HL-60 (cell line): Measurements from ENCODE around the gene HOXB13.

Experiments
- DNase-seq, 2 experiments: peaks; one replicate each; pipeline ENCODE4 v3.0.0-alpha.2; 2010 to 2020; ENCODE audit warnings: low read depth in 1 of 2, low spot score in 1 of 2
- H3K27ac ChIP-seq: fragments of 250-450 bp; sonication (Bioruptor Pico); replicated peaks from 2 replicates; pipeline ENCODE4 v1.5.1; 2020; ENCODE audit warnings: mild to moderate bottlenecking, moderate library complexity
- H3K27me3 ChIP-seq: fragments of 250-450 bp; sonication (Bioruptor Pico); 2 replicates; pipeline ENCODE4 v1.5.1; 2021; ENCODE audit warnings: mild to moderate bottlenecking, moderate library complexity; ENCODE audit not compliant: insufficient read depth, poor library complexity, severe bottlenecking
- H3K4me3 ChIP-seq: replicated peaks from 2 replicates; pipeline ENCODE4 v1.5.1; 2011; ENCODE audit warnings: mild to moderate bottlenecking, control low read depth, low read length; ENCODE audit not compliant: insufficient read depth
- GABPA ChIP-seq: IDR thresholded peaks from 2 replicates; pipeline ENCODE4 v1.6.1; 2012; ENCODE audit warnings: low read depth
- POLR2AphosphoS5 ChIP-seq: IDR thresholded peaks from 2 replicates; pipeline ENCODE4 v1.6.1; 2012; ENCODE audit warnings: low read depth
- SPI1 ChIP-seq: IDR thresholded peaks from 2 replicates; pipeline ENCODE4 v1.6.1; 2012; ENCODE audit warnings: low read depth, mild to moderate bottlenecking, borderline replicate concordance
- TF ChIP-seq, protein P1 (sequence below): IDR thresholded peaks from 2 replicates; pipeline ENCODE4 v1.6.1; 2012; ENCODE audit warnings: low read depth; ENCODE audit not compliant: insufficient replicate concordance
- TF ChIP-seq, protein P2 (sequence below): IDR thresholded peaks from one replicate; pipeline ENCODE4 v1.5.1; 2011; ENCODE audit warnings: low read length, control low read depth, inconsistent platforms; ENCODE audit not compliant: insufficient read depth

The HOXB13 gene

DNA sequence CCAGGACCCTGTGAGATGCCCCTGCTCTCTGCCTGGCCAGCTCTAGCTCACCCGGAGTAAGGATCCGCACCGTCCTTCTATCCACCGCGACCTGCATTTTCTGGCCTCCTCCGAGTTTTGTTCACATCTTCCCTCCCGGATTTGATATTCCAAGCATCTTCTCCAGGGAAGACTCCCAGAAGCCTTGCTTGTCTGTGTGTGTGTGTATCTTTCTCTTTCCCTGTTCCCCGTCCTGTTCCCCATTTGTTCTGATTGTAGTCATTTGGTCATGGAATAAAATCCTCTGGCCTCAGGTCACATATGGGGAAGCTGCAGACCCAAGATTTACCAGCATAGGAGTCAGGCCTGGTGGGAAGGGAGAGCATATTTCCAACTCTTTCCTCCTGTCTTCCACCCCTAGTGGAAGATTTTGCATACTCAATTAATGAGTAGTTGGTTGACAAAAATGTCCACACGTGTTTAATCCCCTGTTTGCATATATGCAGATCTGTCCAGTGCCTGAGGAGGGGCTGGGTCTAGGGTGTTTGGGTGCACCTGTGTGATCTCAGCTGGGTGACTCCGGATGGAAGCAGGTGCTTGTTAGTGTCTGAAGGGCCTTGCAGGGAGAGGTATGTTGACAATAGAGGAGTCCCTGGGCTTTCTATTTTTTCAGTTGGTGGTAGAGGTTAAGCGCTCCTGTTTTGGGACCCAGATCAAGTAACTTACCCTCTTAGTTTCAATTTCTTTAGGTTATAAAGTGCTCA, 8.1 kb downstream of the HOXB13 start:
- no peak overlapping the region for H3K4me3 ChIP-seq
- no peak overlapping the region for H3K27ac ChIP-seq
- no peak for DNase-seq
- peaks cover 81% of the 10 kb centered on the region for H3K27me3 ChIP-seq
- TF ChIP-seq, protein P1, sequence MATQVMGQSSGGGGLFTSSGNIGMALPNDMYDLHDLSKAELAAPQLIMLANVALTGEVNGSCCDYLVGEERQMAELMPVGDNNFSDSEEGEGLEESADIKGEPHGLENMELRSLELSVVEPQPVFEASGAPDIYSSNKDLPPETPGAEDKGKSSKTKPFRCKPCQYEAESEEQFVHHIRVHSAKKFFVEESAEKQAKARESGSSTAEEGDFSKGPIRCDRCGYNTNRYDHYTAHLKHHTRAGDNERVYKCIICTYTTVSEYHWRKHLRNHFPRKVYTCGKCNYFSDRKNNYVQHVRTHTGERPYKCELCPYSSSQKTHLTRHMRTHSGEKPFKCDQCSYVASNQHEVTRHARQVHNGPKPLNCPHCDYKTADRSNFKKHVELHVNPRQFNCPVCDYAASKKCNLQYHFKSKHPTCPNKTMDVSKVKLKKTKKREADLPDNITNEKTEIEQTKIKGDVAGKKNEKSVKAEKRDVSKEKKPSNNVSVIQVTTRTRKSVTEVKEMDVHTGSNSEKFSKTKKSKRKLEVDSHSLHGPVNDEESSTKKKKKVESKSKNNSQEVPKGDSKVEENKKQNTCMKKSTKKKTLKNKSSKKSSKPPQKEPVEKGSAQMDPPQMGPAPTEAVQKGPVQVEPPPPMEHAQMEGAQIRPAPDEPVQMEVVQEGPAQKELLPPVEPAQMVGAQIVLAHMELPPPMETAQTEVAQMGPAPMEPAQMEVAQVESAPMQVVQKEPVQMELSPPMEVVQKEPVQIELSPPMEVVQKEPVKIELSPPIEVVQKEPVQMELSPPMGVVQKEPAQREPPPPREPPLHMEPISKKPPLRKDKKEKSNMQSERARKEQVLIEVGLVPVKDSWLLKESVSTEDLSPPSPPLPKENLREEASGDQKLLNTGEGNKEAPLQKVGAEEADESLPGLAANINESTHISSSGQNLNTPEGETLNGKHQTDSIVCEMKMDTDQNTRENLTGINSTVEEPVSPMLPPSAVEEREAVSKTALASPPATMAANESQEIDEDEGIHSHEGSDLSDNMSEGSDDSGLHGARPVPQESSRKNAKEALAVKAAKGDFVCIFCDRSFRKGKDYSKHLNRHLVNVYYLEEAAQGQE: no peak
- TF ChIP-seq GABPA (no peak), POLR2AphosphoS5 (no peak), SPI1 (no peak)
- TF ChIP-seq, protein P2, sequence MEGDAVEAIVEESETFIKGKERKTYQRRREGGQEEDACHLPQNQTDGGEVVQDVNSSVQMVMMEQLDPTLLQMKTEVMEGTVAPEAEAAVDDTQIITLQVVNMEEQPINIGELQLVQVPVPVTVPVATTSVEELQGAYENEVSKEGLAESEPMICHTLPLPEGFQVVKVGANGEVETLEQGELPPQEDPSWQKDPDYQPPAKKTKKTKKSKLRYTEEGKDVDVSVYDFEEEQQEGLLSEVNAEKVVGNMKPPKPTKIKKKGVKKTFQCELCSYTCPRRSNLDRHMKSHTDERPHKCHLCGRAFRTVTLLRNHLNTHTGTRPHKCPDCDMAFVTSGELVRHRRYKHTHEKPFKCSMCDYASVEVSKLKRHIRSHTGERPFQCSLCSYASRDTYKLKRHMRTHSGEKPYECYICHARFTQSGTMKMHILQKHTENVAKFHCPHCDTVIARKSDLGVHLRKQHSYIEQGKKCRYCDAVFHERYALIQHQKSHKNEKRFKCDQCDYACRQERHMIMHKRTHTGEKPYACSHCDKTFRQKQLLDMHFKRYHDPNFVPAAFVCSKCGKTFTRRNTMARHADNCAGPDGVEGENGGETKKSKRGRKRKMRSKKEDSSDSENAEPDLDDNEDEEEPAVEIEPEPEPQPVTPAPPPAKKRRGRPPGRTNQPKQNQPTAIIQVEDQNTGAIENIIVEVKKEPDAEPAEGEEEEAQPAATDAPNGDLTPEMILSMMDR: no peak

DNA sequence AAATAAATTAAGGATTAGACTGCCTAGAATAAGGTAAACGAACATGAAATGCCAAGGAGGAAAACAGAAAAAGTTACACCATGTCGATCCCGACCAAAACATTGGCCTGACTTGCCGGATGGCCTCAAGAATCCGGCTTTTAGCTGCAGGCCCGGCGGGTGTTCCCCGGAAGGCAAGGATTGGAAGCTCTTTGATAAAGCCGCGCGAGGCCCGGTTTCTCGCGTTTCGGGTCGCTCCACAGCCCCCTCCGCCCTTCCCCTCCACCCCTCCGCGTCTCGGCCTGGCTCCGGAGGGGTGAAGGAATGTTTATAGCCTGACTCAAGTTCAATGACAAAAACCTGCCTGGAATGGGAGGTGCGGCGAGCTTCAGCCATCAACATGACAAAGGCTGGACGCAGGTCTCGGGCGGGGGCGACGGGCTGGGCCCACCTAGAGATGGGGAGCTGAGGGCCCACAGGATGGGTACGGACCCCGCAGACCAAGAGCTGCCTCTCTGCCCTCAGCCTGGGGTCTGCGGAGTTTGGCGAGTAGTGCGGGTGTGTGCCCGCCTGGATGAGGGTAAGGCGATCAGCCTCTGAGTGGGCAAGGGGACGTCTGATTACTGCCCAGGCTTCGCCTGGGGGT, 8.8 kb downstream of the HOXB13 start:
- Histone ChIP-seq H3K27ac (no peak overlapping the region), H3K4me3 (no peak overlapping the region), H3K27me3 (peaks cover 75% of the 10 kb centered on the region)
- TF ChIP-seq POLR2AphosphoS5 (no peak), GABPA (no peak), SPI1 (no peak)
- TF ChIP-seq, protein P2: no peak
- TF ChIP-seq, protein P1: no peak
- DNase-seq: no peak

DNA sequence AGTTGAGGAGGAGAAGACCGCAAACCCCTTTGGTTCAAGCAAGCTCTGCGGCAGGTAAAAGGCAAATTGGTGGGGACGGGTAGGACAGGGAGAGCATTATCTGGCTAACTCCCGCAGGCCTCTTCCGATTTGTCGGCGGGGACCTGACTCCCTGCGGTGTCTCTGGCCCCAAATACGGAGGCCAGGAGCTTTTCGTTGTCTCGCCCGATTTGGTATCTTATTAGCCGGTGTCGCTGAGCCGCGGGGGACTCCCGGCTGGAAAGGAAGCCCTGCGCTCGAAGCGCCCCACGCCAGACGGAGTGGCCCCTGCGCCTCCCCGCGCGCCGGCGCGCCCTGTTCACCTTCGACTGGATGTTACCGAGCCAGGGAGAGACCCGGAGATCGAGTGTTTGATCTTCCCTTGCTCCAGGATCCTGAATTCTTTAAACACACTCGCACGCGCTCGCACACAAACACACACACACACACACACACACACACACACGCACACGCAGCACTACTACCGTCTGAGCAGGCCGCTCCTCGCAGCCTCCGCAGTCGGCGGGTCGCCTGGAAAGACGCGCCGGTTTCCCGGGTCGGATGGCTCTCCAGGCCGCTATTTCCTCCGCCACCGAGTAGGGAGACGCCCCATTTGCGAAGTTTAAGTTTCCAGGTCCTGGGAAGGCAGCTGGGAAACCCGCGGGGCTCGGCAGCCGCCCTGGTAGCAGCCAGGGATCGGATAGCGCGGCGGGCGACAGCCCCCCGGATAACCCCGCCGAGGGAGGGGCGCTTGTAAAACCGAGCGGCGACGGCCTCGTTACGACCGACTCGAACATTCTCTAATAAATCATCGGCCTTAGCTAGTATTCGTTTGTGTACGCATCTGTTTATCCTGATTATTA, 9.5 kb downstream of the HOXB13 start:
- no peak for DNase-seq
- Histone ChIP-seq H3K4me3 (no peak overlapping the region), H3K27ac (no peak overlapping the region), H3K27me3 (peaks cover 74% of the 10 kb centered on the region)
- TF ChIP-seq SPI1 (no peak), GABPA (no peak), POLR2AphosphoS5 (no peak)
- TF ChIP-seq, protein P1: no peak
- TF ChIP-seq, protein P2: no peak
